HL-60 (cell line): ENCODE measurements around the gene COL21A1.

ENCODE experiments used
- DNase-seq, 2 experiments: peaks; one replicate each; pipeline ENCODE4 v3.0.0-alpha.2; 2010 to 2020; ENCODE audit warnings: low read depth in 1 of 2, low spot score in 1 of 2
- H3K27ac ChIP-seq: fragments of 250-450 bp; sonication (Bioruptor Pico); replicated peaks from 2 replicates; pipeline ENCODE4 v1.5.1; 2020; ENCODE audit warnings: mild to moderate bottlenecking, moderate library complexity
- H3K27me3 ChIP-seq: fragments of 250-450 bp; sonication (Bioruptor Pico); 2 replicates; pipeline ENCODE4 v1.5.1; 2021; ENCODE audit warnings: mild to moderate bottlenecking, moderate library complexity; ENCODE audit not compliant: insufficient read depth, poor library complexity, severe bottlenecking
- H3K4me3 ChIP-seq: replicated peaks from 2 replicates; pipeline ENCODE4 v1.5.1; 2011; ENCODE audit warnings: mild to moderate bottlenecking, control low read depth, low read length; ENCODE audit not compliant: insufficient read depth
- GABPA ChIP-seq: IDR thresholded peaks from 2 replicates; pipeline ENCODE4 v1.6.1; 2012; ENCODE audit warnings: low read depth
- POLR2AphosphoS5 ChIP-seq: IDR thresholded peaks from 2 replicates; pipeline ENCODE4 v1.6.1; 2012; ENCODE audit warnings: low read depth
- SPI1 ChIP-seq: IDR thresholded peaks from 2 replicates; pipeline ENCODE4 v1.6.1; 2012; ENCODE audit warnings: low read depth, mild to moderate bottlenecking, borderline replicate concordance
- TF ChIP-seq, protein P1 (sequence below): IDR thresholded peaks from one replicate; pipeline ENCODE4 v1.5.1; 2011; ENCODE audit warnings: low read length, control low read depth, inconsistent platforms; ENCODE audit not compliant: insufficient read depth
- TF ChIP-seq, protein P2 (sequence below): IDR thresholded peaks from 2 replicates; pipeline ENCODE4 v1.6.1; 2012; ENCODE audit warnings: low read depth; ENCODE audit not compliant: insufficient replicate concordance

The COL21A1 gene

DNA sequence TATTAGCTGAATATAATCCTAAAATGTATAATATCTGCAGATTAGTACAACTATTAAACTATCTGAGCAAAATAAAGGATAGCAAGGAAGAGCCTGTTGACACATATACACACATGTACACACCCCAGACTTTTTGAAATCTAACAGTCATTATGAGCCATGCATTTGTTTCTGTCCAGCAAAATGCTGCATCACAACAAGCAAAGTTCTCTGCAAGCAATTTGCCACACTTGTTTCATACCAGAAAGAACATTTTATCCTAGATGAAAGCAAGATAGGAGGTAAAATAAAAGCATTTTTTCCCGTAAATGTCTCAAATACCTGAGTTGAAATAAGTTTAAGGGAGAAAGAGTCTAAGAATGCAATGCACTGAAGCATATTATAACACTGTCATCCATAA, 145.2 kb downstream of the COL21A1 start:
- no peak for DNase-seq
- TF ChIP-seq POLR2AphosphoS5 (no peak), GABPA (no peak), SPI1 (no peak)
- TF ChIP-seq, protein P1, sequence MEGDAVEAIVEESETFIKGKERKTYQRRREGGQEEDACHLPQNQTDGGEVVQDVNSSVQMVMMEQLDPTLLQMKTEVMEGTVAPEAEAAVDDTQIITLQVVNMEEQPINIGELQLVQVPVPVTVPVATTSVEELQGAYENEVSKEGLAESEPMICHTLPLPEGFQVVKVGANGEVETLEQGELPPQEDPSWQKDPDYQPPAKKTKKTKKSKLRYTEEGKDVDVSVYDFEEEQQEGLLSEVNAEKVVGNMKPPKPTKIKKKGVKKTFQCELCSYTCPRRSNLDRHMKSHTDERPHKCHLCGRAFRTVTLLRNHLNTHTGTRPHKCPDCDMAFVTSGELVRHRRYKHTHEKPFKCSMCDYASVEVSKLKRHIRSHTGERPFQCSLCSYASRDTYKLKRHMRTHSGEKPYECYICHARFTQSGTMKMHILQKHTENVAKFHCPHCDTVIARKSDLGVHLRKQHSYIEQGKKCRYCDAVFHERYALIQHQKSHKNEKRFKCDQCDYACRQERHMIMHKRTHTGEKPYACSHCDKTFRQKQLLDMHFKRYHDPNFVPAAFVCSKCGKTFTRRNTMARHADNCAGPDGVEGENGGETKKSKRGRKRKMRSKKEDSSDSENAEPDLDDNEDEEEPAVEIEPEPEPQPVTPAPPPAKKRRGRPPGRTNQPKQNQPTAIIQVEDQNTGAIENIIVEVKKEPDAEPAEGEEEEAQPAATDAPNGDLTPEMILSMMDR, result no peak
- TF ChIP-seq, protein P2, sequence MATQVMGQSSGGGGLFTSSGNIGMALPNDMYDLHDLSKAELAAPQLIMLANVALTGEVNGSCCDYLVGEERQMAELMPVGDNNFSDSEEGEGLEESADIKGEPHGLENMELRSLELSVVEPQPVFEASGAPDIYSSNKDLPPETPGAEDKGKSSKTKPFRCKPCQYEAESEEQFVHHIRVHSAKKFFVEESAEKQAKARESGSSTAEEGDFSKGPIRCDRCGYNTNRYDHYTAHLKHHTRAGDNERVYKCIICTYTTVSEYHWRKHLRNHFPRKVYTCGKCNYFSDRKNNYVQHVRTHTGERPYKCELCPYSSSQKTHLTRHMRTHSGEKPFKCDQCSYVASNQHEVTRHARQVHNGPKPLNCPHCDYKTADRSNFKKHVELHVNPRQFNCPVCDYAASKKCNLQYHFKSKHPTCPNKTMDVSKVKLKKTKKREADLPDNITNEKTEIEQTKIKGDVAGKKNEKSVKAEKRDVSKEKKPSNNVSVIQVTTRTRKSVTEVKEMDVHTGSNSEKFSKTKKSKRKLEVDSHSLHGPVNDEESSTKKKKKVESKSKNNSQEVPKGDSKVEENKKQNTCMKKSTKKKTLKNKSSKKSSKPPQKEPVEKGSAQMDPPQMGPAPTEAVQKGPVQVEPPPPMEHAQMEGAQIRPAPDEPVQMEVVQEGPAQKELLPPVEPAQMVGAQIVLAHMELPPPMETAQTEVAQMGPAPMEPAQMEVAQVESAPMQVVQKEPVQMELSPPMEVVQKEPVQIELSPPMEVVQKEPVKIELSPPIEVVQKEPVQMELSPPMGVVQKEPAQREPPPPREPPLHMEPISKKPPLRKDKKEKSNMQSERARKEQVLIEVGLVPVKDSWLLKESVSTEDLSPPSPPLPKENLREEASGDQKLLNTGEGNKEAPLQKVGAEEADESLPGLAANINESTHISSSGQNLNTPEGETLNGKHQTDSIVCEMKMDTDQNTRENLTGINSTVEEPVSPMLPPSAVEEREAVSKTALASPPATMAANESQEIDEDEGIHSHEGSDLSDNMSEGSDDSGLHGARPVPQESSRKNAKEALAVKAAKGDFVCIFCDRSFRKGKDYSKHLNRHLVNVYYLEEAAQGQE, result no peak
- Histone ChIP-seq H3K27ac (no peak overlapping the region), H3K4me3 (no peak overlapping the region), H3K27me3 (no peaks in the 10 kb centered on the region)

DNA sequence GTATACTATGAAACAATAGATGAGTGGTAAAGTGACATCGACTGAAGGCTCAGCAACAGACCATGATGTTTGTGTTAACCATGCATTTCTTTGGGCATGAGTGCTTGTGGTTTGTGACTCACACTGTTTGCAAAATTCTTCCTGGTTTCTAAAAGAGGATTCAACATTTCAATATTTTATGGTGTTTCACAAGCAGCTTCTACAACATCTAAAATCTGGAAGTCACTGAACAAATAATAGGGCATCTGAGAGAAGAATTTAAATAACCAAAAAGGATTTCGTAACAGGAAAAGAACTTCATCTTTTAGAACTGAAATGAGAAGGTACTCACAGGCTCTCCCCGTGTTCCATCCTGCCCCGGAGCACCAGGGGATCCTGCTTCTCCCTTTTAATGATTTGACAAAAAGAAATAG, 146.2 kb downstream of the COL21A1 start:
- H3K27me3 ChIP-seq, result no peaks in the 10 kb centered on the region
- peak; percentile 72 to 82 for DNase-seq
- H3K4me3 ChIP-seq, result no peak overlapping the region
- no peak overlapping the region; the same call in 1 of the 2 replicates for H3K27ac ChIP-seq
- TF ChIP-seq GABPA (peak; percentile 21; the same call in 1 of the 2 replicates), SPI1 (no peak), POLR2AphosphoS5 (peak; percentile 44; the same call in 1 of the 2 replicates)
- TF ChIP-seq, protein P2, result no peak
- TF ChIP-seq, protein P1, result no peak

DNA sequence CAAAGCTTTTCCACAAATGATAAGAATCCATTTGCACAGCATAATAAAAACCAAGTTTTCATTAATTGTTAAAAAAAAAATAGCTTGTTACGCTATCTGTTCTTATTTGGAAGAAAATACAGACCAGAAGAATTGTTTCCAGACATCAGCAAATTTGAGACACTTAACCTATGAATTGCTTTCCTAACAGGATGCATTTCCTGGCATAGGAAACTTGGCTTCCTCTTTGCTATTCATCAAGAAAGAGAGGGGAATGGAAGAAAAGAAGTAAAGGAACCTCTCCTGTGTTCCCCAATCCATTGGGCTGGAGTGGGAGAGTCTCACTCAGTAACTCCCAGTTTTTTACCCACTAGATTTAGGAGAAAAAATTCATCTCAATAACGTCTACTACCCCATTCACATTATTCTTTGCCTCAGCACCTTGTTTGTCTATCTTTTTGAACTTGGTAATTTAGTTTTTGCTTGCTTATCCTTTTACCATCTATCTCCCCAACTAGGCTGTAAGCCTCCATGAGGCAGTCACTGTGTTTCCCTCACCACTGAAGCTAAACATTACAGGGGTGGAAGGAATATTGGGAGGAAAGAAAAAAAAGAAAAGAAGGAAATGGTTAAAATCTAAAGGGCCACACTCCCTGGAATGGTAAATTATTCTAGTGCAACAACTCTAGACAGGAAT, 150.3 kb downstream of the COL21A1 start:
- no peak for DNase-seq
- Histone ChIP-seq H3K4me3 (no peak overlapping the region), H3K27ac (no peak overlapping the region), H3K27me3 (no peaks in the 10 kb centered on the region)
- TF ChIP-seq, protein P2, result no peak
- no peak for TF ChIP-seq SPI1
- TF ChIP-seq, protein P1, result no peak
- TF ChIP-seq POLR2AphosphoS5, result no peak
- no peak for TF ChIP-seq GABPA
